GM19372 (cell line): ENCODE measurements around the gene GJA1.
"Not testable (repeated sequence)": the region's sequence is repeated elsewhere in the genome, so short reads cannot be mapped to it uniquely, and the experiment has no call there.

ENCODE experiments used
- ATAC-seq: cut with Tn5 transposase; IDR thresholded peaks from one replicate; pipeline ENCODE4 v1.9.1; 2021; ENCODE audit warnings: mild to moderate bottlenecking, low read depth, moderate library complexity; ENCODE audit not compliant: unreplicated experiment

Gene GJA1

DNA sequence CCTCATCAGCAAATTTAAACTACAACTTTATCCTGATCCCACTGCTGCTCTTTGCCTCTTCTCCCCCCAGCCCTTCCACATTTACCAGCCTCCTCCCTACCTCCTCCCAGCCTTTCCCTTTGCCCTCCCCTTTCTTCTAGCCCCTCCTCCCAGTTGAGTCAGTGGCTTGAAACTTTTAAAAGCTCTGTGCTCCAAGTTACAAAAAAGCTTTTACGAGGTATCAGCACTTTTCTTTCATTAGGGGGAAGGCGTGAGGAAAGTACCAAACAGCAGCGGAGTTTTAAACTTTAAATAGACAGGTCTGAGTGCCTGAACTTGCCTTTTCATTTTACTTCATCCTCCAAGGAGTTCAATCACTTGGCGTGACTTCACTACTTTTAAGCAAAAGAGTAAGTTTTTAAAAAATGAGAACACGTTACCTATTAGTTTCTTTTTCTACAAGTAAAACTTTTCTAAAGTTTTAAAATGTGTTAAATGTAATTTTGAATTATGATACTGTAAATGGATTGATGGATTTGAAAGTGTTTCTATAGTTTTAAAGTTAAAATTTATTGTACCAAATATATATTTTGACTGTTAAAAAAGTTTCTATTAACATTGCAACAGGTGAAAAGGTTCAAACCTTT is at the start of gene GJA1:
Gene GJA1, plus strand, starts transcription at position 203 of the 626 bp plus-strand sequence. CDS start 11,202 bp downstream, outside the sequence.
- no peak for ATAC-seq

GRCh38 chr6:121386551-121386950 is 48.9 kb upstream of the GJA1 start:
- not testable (repeated sequence) for ATAC-seq

DNA sequence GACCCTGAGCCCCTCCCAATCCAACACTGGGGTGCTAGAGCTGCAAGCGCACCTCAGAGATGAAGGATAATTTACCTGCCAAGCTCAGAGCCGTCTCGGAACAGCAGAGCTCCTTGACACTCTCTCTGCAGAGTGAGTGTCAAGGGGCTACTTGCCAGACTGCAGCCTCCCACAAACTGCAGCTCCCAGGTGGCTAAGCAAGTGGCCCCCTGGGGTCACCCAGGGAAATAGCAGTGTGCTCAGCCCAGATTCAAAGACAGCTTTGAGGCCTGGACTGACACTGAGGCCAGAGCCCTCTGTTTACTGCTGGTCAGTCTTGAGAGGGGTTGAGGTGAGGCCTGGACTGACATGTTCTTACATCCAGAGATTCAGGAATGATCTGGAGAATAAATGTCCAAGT is 46.0 kb upstream of the GJA1 start:
- no peak for ATAC-seq

DNA sequence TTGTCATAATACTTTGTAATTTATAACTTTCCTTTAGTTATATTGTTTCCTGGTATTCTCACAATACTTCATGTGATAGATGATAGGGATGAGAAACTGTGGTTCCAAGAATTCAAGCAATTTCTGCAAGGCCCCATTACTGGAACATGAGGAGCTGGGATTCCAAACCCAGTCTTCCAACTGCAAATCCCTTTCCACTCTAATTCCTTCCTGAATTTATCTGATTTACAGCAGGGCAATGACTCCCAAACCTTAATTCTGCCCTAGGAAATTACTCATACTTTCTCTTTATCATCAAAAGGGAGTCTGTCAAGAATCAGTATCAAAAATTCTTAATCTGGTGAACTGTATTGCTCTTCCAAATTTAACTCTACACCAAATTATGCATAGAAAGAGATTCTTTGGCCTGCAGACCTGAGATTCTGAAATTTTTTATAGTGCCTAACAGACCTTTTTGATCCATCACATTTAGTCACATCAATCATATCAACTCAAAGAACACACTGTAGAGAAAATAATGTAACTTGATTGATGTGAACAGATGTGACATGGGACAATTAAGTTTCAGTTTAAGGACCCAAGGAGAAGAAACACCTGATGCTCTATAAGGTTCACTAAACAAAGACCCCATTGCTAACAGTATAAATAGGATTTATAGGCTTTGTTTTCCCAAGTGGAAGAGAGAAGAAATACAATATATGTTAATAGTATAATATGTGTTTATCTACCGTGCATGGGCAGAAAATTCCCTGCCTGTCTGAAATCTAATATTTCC is 41.5 kb upstream of the GJA1 start:
- ATAC-seq, result no peak

- ATAC-seq, result no peak
Observed at GRCh38 chr6:121395736-121396135, 39.7 kb upstream of the GJA1 start.

DNA sequence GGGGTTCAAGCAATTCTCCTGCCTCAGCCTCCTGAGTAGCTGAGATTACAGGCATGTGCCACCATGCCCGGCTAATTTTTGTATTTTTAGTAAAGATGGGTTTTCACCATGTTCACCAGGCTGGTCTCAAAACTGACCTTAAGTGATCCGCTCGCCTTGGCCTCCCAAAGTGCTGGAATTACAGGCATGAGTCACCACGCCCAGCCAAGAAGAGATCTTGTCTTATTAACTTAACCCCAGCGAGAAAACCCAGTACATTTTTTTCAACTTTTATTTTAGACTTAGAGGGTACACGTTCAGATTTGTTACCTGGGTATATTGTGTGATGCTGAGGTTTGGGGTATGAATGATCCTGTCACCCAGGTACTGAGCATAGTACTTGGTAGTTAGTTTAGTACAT is 38.3 kb upstream of the GJA1 start:
- not testable (repeated sequence) for ATAC-seq

GRCh38 chr6:121398127-121398526 is 37.3 kb upstream of the GJA1 start:
- no peak for ATAC-seq

DNA sequence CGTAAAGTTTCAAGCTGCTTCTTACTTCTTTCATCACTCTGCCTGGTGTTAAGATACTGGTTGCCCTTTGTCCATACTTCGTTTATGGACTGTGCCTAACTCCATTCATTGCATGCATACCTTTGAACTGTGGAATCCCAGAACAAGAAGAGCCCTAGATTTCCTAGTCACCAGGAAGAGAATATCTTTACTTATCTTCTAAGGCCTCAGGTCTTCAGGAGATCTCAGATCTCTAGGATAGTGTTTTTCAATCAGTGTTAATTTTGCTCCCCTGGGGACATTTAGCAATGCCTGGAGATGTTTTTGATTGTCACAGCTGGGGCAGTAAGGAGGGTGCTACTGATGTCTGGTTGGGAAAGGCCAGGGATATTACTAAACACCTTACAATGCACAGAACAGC is 35.5 kb upstream of the GJA1 start:
- no peak for ATAC-seq

- ATAC-seq, result no peak
Observed at GRCh38 chr6:121403964-121404363, 31.5 kb upstream of the GJA1 start.

GRCh38 chr6:121405306-121405705 is 30.1 kb upstream of the GJA1 start:
- no peak for ATAC-seq

DNA sequence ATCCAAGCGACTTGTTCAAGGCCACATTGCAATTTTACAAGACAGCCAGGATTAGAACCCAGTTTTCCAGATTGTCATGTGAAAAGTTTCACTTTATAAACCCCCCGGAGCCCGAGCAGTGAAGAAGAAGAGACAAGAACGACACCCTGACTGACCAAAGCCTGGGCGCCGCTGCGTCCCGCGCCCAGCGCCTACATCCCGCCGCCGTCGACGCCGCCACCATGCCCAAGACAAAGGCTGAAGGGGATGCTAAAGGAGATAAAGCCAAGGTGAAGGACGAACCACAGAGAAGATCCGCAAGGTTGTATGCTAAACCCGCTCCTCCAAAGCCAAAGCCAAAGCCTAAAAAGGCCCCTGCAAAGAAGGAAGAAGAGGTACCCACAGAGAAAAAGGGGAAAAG is 27.1 kb upstream of the GJA1 start:
- no peak for ATAC-seq

- ATAC-seq, result no peak
Observed at GRCh38 chr6:121413879-121414278, 21.6 kb upstream of the GJA1 start.

DNA sequence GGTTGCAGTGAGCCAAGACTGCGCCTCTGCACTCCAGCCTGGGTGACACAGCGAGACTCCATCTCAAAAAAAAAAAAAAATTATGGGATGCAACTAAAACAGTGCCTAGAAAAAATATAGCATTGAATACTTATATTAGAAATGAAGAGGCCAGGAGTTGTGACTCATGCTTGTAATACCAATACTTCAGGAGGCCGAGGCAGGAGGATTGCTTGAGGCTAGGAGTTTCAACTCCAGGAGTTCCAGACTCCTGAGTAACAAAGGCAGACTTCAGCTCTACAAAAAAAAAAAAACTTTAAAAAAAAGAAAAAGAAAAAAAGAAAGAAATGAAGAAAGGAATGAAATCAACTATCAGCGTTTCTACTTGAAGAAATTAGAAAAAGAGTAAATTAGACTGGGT is 17.1 kb upstream of the GJA1 start:
- ATAC-seq, result no peak

DNA sequence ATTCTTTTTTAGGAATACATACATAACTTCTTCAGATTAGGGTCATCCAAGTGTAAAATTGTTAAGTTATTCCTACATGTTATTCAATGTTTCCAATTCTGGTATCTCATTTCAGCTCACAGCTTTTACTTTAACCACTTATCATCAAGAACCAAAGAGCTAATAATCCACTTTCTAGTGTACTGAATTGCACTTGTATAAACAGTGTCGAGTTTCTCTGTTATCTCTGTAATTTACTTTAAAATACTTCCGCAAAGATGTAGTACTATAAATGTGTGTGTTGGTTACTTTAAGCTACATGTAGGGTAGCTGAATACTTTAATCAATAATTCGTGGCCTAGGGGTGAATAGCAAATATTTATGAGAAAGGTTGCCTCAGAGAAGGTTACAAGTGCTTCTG is 8.8 kb upstream of the GJA1 start:
- no peak for ATAC-seq

- ATAC-seq, result no peak
Observed at GRCh38 chr6:121428872-121429756, 6.3 kb upstream of the GJA1 start.

GRCh38 chr6:121430514-121431460 is 4.7 kb upstream of the GJA1 start:
- ATAC-seq, result no peak

DNA sequence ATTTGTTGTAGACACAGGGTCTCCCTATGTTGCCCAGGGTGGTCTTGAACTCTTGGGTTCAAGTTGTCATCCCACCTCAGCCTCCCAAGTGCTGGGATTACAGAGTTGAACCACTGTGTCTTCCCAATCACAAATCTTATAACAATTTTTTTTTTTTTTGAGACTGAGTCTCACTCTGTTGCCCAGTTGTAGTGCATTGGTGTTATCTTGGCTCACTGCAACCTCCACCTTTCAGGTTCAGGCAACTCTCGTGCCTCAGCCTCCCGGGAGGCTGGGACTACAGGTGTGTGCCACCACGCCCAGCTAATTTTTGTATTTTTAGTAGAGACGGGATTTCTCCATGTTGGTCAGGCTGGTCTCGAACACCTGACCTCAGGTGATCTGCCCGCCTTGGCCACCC is 3.7 kb upstream of the GJA1 start:
- not testable (repeated sequence) for ATAC-seq

GRCh38 chr6:121434037-121434770 is 1.2 kb upstream of the GJA1 start:
- no peak for ATAC-seq

GRCh38 chr6:121436274-121436857 is 920 bp downstream of the GJA1 start:
- no peak for ATAC-seq
